Ecto neural progenitor cell (in vitro differentiated cells): ENCODE data around the gene GPSM3.
"Not testable (repeated sequence)": the region's sequence is repeated elsewhere in the genome, so short reads cannot be mapped to it uniquely, and the experiment has no call there.

Source experiments
- DNase-seq: peaks from one replicate; pipeline ENCODE4 v3.0.0-alpha.2; 2018; ENCODE audit warnings: low spot score

Gene GPSM3

DNA sequence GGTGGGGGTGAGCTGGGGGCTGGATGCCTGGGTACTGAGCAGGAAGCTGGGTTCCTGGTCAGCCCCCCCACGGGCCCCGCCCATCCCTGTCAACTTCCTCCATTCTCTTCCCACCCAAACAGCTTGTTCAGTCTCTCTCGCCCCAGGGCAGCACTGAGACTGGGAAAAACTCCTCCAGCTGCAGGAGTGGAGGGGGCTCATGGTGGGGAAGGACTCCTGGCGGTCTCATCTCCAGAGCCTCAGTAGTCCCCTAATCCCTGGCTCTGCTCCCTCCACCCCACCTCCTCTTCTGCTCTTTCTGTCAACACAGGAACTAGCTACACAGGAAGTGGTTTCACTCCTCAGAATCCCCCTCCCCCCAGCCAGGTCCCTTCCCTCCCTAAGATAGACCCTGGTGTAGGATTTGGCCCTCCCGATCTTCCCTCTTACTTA, at the start of gene GPSM3:
GPSM3 (minus strand) TSS at position 36 of the 432 bp plus-strand sequence. CDS start 130 bp downstream, outside the sequence.
- DNase-seq: no peak

DNA sequence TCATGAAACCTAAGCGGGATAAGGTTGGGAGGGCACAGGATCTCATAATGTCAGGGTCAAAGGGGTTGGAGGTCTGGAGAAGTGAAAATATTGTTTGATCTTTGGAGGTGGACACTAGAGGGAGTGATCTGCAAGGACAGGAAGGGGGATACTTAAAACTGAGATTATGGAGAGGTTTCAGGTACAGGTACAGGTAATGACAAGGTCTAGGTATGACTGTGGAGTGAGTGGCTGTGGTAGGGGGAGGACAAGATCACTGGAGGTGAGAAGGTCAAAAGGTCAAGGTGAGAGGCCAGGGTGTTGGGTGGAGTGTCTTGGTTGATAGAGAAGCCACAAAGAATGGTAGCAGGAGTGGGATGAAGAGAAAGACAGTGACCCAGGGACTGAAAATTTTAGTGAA, 48.2 kb upstream of the GPSM3 start:
- no peak for DNase-seq

GRCh38 chr6:32239462-32239861, 47.0 kb upstream of the GPSM3 start:
- DNase-seq: no peak

DNA sequence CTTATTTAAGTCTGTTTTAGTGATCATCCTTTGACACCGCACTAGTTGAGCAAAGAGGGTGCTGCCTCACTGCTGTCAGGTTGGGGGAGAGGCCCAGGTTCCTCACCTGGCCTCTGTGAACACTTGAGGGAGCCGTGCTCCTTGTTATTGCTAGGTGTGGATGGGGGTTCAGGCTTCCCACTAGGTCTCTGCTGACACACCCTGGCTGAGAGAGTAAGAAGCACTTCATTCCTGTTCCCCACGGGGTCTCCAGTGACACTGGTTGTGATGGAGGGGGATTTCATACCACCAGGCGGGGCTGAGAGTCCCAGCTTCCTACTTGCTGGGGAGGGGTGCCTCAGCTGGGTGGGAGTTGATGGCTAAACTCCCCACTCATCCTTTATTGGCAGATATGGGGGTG, 42.5 kb upstream of the GPSM3 start:
- DNase-seq: no peak

GRCh38 chr6:32226434-32226833, 34.0 kb upstream of the GPSM3 start:
- DNase-seq: no peak

GRCh38 chr6:32224696-32225095, 32.3 kb upstream of the GPSM3 start:
- DNase-seq: no peak

DNA sequence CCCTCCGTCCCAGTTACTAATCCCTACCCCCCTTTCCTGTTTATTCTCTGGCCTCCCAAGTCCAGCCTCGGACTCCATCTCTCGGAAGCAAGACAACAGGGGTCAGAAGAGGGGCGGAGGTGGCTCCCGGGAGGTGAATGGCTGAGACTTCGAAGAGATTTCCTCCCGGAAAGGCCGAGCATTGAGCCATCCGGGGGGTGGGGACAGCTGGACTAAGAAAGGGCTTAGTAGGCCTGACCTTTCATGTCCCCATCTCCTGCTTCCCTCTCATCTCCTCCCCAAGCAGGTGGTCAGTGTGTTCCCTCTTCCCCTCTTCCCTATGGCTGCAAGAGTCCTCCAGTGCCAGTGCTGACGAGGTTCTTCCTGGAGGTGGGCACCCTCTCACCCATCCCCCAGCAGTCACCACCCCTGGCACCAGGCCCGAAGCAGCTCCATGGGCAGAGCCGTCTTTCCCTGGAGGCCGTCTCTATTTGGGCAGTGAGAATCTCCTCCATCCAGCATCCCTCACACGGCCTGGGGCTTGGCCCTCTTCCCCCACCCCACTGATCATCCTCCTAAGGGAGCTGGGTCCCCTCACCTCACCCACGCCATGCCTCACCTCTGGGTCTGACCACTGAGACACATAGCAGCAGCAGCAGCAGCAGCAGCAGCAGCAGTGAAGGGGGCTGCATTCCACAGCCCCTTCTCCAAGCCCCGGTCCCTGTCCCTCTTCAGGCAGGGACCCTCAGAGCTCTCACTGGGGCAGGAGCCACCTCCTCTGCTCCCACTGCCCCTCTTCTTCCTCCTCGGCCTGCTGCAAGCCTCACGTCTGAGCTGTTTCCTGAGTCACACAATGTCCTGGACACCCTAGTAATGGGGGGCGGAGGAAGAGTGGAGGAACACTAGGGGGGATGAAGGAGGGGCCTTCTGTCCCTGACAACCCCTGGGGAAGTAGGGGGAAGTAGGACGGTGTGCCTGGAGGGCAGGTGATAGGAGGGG, 31.1 kb upstream of the GPSM3 start, which contains the start of gene NOTCH4:
NOTCH4 (minus strand) TSS at position 810 of the 978 bp plus-strand sequence; CDS start at position 671, 139 bp downstream.
- no peak for DNase-seq

GRCh38 chr6:32222333-32223230, 30.1 kb upstream of the GPSM3 start:
- no peak for DNase-seq

DNA sequence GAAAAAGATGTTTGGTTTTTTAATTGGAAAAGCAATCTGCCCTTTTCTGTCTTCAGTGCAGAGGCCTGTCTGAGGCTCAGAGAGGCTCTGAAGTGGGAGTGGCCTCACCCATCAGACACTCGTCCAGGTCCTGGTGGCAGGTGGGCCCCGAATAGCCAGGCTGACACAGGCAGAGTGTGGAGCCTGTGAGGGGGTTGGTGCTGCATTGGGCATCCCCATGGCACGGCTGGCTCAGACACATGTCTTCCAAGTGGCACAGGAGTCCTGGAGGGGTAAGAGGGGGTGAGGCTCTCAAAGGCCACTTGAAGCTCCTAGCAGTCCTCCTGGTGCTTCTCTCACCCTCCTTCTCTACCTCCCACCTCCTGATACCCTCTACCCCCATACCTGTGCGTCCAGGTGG, 27.6 kb upstream of the GPSM3 start:
- DNase-seq: no peak

- DNase-seq: no peak
Observed at GRCh38 chr6:32218167-32218566, 25.7 kb upstream of the GPSM3 start.

- DNase-seq: no peak
Observed at GRCh38 chr6:32216998-32217397, 24.6 kb upstream of the GPSM3 start.

DNA sequence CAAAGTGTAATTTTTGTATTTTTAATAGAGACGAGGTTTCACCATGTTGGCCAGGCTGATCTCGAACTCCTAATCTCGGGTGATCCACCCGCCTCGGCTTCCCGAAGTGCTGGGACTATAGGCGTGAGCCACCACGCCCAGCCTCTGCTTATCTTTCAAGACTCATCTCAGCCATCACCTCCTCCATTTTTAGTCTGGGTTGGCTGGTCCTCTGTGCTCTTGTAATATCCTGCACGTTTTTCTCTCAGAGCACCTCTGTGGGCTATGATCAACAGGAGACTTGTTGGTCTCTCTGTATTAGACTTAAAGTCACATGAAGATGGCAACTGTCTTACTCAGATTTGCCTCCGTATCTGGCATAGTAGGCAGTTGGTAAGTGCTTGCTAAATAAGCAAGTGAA, 23.8 kb upstream of the GPSM3 start:
- no peak for DNase-seq

DNA sequence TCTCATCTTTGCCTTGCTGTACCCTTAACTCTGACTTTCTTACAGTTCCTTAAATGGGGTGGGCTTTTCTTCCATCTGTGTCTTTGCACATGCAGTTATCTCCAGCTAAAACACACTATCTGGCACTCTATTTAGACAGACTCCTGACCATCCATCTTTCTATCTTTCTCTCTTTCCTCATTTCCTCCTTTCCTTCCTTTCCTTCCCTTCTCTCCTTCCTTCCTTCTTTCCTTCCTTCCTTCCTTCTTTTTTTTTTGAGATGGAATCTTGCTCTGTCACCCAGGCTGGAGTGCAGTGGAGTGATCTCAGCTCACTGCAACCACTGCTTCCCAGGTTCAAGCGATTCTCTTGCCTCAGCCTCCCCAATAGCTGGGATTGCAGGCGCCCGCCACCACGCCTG, 23.2 kb upstream of the GPSM3 start:
- DNase-seq: no peak

DNA sequence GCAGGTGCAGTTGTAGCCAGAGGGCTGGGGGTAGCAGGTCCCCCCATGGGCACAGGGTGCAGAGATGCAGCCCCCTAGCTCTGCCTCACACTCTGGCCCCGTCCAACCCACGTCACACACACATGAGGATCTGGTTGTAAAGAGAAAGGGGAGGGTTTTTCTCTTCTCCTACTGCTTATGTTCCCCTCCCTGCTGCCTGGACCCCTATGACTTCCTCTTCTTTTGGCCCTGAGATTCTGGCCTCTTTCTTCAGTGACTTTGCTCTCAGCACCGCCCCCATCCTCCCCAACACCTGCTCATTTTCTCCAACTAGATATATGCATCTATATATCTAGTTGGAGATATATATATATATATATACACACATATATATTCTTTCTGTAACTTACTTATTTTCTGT, 21.7 kb upstream of the GPSM3 start:
- no peak for DNase-seq

- no peak for DNase-seq
Observed at GRCh38 chr6:32213649-32214048, 21.2 kb upstream of the GPSM3 start.

DNA sequence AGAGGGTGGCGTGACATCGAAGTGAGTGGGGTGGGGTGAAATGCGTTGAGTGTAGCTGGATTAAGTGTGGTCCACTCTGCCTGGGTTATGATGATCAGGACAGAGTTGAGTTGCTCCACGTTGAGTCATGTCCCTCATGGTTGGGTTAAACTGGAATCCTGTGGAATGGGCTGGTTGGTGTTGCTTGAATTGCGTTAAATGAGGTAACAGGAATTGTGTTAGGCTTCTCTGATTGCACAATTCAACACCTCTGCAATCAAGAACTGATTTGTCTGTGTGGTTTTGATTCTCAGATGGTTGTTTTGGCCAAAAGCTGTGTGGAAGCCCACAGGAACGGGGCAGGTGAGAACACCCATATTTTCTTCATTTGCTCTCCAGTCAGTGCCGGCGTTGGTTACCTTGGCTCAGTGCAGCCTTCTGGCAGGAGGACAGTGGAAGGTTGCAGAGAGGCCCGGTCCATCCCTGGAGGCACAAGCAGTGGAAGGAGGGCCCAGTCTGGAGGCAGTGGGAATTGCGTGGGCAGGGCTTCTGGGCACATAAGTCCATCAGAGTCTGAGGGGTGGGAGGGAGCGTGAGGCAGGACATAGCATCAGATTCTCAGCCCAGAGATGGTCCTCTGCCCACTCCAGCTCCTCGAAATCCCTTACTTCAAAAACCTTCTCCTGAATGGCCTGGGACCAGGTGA, 19.8 kb upstream of the GPSM3 start:
- no peak for DNase-seq

GRCh38 chr6:32211432-32211831, 19.0 kb upstream of the GPSM3 start:
- DNase-seq: not testable (repeated sequence)

DNA sequence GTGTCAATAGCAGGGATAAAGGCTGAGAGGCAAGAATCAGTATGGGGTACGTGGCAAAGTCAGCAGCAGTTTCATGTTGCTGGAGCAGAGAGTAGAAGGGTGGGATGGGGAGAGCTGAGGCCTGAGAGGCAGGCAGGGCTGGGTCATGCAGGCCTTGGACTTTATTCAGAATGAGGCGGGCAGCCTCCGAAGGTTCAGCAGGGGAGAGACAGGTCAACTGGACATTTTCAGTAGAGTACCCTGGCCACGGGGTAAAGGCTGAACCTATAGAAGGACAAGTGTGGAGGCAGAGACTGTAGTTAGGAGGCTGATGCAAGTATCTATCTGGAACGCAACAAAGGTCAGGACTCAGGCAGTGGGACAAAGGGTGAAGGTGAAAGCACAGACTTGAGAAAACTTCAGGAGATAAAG, 17.8 kb upstream of the GPSM3 start:
- no peak for DNase-seq

GRCh38 chr6:32208996-32209395, 16.6 kb upstream of the GPSM3 start:
- no peak for DNase-seq

GRCh38 chr6:32204268-32204715, 11.8 kb upstream of the GPSM3 start:
- DNase-seq: no peak

DNA sequence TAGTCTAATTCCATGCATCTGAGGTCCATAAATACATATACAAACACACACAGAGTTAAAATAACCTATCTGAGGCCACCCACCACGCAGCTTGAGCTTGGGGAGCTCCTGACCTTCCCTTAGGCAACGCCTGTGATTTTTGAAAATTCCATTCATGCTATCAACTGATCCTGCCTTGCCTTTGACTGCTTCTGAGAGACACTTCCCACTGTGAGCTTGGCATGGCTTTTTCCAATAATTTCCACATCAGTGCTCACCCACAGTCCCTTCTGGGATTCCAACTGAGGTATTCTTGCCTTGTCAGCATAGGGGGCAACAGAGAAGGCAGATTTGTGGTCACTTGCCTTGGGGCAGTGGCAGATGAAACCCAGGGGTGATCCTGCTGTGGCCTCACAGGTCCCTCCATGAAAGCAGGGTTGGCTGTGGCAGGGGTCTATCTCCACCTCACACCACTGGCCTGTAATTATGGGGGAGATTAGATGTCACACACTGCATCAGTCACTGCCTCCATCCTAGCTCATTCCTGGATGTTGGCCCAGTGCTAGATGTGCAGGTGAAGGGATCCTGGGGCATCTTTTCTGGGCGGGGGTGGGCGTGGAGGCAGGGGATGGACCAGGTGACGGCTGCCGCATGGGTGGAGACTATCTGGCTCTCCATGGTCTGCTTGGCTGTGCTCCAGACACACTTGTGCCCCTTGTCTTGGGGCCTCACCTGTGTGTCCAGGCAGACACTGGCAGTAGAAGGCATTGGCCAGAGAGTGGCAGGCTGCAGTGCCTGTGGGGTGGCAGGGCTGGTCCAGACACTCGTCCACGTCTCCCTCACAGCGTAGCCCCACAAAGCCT, 11.2 kb upstream of the GPSM3 start:
- no peak for DNase-seq
